Cardiac fibroblast (primary cell): Measurements from ENCODE around the gene KRIT1.
"Not testable (repeated sequence)": the region's sequence is repeated elsewhere in the genome, so short reads cannot be mapped to it uniquely, and the experiment has no call there.

ENCODE experiments used
- DNase-seq, 2 donors: peaks; one replicate each; pipeline versions ENCODE4 v3.0.0 to v3.0.0-alpha.2; 2010; ENCODE audit warnings: low read depth in 2 of 2
- H3K4me3 ChIP-seq, 2 donors: replicated peaks in 1 of 2; 1 replicate in 1 of 2; 2 replicates in 1 of 2; pipeline ENCODE4 v1.5.1; 2011; ENCODE audit warnings: low read depth in 2 of 2, low read length in 2 of 2, mild to moderate bottlenecking in 2 of 2, moderate library complexity in 1 of 2
- TF ChIP-seq, protein P1 (sequence below): IDR thresholded peaks from one replicate; pipeline ENCODE4 v1.5.1; 2011; ENCODE audit warnings: low read depth, mild to moderate bottlenecking, low read length, inconsistent platforms

Gene KRIT1

DNA sequence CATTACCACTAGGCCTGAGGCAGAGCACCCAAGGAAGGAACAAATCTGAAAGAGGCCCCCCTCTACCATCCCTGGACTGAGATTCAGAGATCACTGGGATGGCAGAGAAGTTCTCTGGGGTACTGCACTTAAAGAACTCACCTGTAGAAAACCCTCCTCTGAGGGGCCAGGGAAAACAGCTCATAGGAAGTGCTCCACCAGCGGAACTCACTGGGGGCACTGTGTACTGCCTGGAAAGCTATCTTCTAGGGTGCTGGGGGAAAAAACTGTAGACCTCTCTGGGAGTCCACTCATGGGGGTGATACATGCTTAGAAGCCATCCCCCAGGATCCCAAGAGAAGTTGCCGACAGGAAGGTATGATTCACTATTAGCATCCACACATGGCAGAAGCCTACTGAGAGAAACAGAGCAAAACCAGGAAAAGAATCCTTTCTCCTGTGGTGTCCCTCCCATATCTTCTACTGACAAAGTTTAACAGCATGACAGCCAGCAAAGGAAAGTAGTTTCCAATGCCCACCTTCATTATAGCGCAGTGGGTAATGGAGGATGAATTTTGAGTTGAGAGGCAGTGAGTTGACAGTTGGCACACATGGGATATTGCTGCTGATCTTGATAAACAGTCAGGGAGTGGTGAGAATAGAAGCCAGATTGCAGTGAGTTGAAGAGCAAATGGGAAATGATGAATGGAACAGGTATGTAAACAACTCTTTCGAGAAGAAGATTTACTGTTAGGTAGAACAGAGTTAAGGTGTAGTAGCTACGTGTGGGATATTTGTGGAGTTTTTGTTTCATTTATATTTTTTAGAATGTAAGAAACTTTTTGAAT is 20.9 kb upstream of the KRIT1 start:
- no peak overlapping the region for H3K4me3 ChIP-seq
- peak in 1 of 2 donors; percentile 56 for DNase-seq
- TF ChIP-seq, protein P1, sequence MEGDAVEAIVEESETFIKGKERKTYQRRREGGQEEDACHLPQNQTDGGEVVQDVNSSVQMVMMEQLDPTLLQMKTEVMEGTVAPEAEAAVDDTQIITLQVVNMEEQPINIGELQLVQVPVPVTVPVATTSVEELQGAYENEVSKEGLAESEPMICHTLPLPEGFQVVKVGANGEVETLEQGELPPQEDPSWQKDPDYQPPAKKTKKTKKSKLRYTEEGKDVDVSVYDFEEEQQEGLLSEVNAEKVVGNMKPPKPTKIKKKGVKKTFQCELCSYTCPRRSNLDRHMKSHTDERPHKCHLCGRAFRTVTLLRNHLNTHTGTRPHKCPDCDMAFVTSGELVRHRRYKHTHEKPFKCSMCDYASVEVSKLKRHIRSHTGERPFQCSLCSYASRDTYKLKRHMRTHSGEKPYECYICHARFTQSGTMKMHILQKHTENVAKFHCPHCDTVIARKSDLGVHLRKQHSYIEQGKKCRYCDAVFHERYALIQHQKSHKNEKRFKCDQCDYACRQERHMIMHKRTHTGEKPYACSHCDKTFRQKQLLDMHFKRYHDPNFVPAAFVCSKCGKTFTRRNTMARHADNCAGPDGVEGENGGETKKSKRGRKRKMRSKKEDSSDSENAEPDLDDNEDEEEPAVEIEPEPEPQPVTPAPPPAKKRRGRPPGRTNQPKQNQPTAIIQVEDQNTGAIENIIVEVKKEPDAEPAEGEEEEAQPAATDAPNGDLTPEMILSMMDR, result no peak

DNA sequence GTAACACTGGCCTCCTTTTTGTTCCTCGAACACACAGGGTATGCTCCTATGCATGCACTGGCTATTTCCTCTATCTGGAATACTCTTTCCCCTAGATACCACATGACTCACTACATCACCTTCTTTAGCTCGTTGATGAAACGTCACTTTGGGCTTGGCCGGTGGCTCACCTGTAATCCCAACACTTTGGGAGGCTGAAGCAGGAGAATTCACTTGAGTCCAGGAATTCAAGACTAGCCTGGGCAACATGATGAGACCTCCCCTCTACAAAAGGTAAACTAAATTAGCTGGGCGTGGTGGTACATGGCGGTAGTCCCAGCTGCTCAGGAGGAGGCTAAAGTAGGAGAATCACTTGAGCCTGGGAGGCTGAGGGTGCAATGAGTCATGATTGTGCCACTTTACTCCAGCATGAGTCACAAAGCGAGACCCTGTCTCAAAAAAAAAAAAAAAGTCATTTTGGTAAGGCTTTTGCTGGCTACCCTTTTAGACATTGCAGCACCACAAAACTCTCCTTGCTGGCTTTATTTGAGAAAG is 14.6 kb upstream of the KRIT1 start:
- H3K4me3 ChIP-seq, result no peak overlapping the region
- peak in 1 of 2 donors; percentile 43 for DNase-seq
- TF ChIP-seq, protein P1, result no peak

- DNase-seq, result no peak
- TF ChIP-seq, protein P1, result no peak
- H3K4me3 ChIP-seq, result no peak overlapping the region
Observed at GRCh38 chr7:92259610-92260247, 14.0 kb upstream of the KRIT1 start.

- no peak overlapping the region for H3K4me3 ChIP-seq
- TF ChIP-seq, protein P1, result no peak
- DNase-seq, result no peak
Observed at GRCh38 chr7:92259062-92259461, 13.3 kb upstream of the KRIT1 start.

DNA sequence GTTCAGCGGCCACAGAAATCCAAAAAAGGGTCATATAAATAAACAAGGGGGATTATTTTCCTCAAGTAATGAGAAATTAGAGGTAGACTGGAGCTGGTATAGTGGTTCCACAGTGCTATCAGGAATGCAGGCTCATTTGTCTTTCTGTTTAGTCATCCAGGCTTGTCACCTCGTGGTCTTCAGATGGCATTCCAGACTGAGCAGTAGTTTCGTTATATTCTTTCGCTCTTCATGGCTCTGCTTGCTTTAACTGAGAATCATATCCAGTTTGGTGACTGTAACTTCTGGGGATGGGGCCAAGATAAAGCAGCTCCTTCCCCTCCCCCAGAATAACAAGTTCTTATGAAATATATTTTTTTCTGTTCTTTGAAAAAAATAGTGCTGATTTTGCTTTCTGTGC is 9.6 kb upstream of the KRIT1 start:
- peak overlapping the region in 1 of 2 donors; percentile 2 for H3K4me3 ChIP-seq
- peak; percentile 85 to 96 for DNase-seq

GRCh38 chr7:92254800-92255199 is 9.1 kb upstream of the KRIT1 start:
- H3K4me3 ChIP-seq, result not testable (repeated sequence)
- DNase-seq, result peak in 1 of 2 donors; percentile 75

More for the DNA sequence above, 9.6 kb upstream of the KRIT1 start:
- TF ChIP-seq, protein P1, result no peak

- H3K4me3 ChIP-seq, result no peak overlapping the region
- TF ChIP-seq, protein P1, result no peak
- no peak for DNase-seq
Observed at GRCh38 chr7:92253251-92253650, 7.5 kb upstream of the KRIT1 start.
